DOHH2 (cell line): ENCODE data around the gene AUTS2.
"Not testable (repeated sequence)": the region's sequence is repeated elsewhere in the genome, so short reads cannot be mapped to it uniquely, and the experiment has no call there.

Source experiments
- H3F3A ChIP-seq: fragments of 200-600 bp; sonication (generic), shearing (Covaris generic); 2 replicates; pipeline ENCODE4 v1.6.0; 2016; ENCODE audit warnings: antibody characterized with exemption, mild to moderate bottlenecking; ENCODE audit not compliant: control insufficient read depth, insufficient read depth
- H3K27ac ChIP-seq: fragments of 200-600 bp; sonication (generic); 2 replicates; pipeline ENCODE4 v1.5.1; 2014; ENCODE audit warnings: low read depth, mild to moderate bottlenecking, low read length, moderate library complexity
- H3K27me3 ChIP-seq: fragments of 200-600 bp; sonication (generic); 2 replicates; pipeline ENCODE4 v1.6.1; 2014; ENCODE audit warnings: mild to moderate bottlenecking, low read length, mixed read lengths; ENCODE audit not compliant: control insufficient read depth
- H3K36me3 ChIP-seq: fragments of 200-600 bp; sonication (generic); 2 replicates; pipeline ENCODE4 v1.6.1; 2014; ENCODE audit warnings: mild to moderate bottlenecking, low read length, moderate library complexity, mixed read lengths; ENCODE audit not compliant: control insufficient read depth
- H3K4me1 ChIP-seq: fragments of 200-600 bp; sonication (generic); 2 replicates; pipeline ENCODE4 v1.6.1; 2014; ENCODE audit warnings: mild to moderate bottlenecking, low read length, mixed read lengths; ENCODE audit not compliant: control insufficient read depth
- H3K4me2 ChIP-seq: fragments of 200-600 bp; sonication (generic); 2 replicates; pipeline ENCODE4 v1.6.0; 2014; ENCODE audit warnings: mild to moderate bottlenecking, low read length, moderate library complexity
- H3K4me3 ChIP-seq: fragments of 200-600 bp; sonication (generic); 2 replicates; pipeline ENCODE4 v1.5.1; 2014; ENCODE audit warnings: mild to moderate bottlenecking, low read length, mixed read lengths
- H3K79me2 ChIP-seq: fragments of 200-600 bp; sonication (generic); 2 replicates; pipeline ENCODE4 v1.6.1; 2014; ENCODE audit warnings: mild to moderate bottlenecking, low read length, mixed read lengths; ENCODE audit not compliant: control insufficient read depth
- H3K9me2 ChIP-seq: fragments of 200-600 bp; sonication (generic); replicated peaks from 2 replicates; pipeline ENCODE4 v1.6.1; 2014; ENCODE audit warnings: mild to moderate bottlenecking, low read length, mixed read lengths; ENCODE audit not compliant: control insufficient read depth
- H3K9me3 ChIP-seq: fragments of 200-600 bp; sonication (generic); 2 replicates; pipeline ENCODE4 v1.6.1; 2014; ENCODE audit warnings: antibody characterized with exemption, low read length, mixed read lengths; ENCODE audit not compliant: control insufficient read depth, insufficient read depth
- H4K20me1 ChIP-seq: fragments of 200-600 bp; sonication (generic); 2 replicates; pipeline ENCODE4 v1.6.0; 2014; ENCODE audit warnings: low read depth, mild to moderate bottlenecking, antibody characterized with exemption, low read length, moderate library complexity; ENCODE audit not compliant: control insufficient read depth, insufficient read depth
- EZH2phosphoT487 ChIP-seq: fragments of 200-600 bp; sonication (generic); IDR thresholded peaks from 2 replicates; pipeline ENCODE4 v1.6.1; 2017; ENCODE audit warnings: borderline replicate concordance, mild to moderate bottlenecking, antibody characterized with exemption, low read length, moderate library complexity, mixed read lengths
- TF ChIP-seq, protein P1 (sequence below): fragments of 200-600 bp; sonication (generic); IDR thresholded peaks from one replicate; pipeline ENCODE4 v1.5.1; 2014; ENCODE audit warnings: antibody characterized with exemption, mild to moderate bottlenecking, low read depth, low read length; ENCODE audit not compliant: poor library complexity, severe bottlenecking

AUTS2 gene

GRCh38 chr7:70594170-70594569 is 995.9 kb downstream of the AUTS2 start:
- Histone ChIP-seq H3K27ac (no peak overlapping the region), H3K27me3 (peaks cover 14% of the 10 kb centered on the region), H3K4me2 (no peak overlapping the region), H3K4me1 (no peaks in the 10 kb centered on the region), H3K36me3 (no peaks in the 10 kb centered on the region), H3F3A (no peaks in the 10 kb centered on the region), H3K79me2 (no peaks in the 10 kb centered on the region), H3K9me2 (no peaks in the 10 kb centered on the region), H4K20me1 (no peaks in the 10 kb centered on the region), H3K9me3 (no peaks in the 10 kb centered on the region), H3K4me3 (no peak overlapping the region)
- TF ChIP-seq, protein P1, sequence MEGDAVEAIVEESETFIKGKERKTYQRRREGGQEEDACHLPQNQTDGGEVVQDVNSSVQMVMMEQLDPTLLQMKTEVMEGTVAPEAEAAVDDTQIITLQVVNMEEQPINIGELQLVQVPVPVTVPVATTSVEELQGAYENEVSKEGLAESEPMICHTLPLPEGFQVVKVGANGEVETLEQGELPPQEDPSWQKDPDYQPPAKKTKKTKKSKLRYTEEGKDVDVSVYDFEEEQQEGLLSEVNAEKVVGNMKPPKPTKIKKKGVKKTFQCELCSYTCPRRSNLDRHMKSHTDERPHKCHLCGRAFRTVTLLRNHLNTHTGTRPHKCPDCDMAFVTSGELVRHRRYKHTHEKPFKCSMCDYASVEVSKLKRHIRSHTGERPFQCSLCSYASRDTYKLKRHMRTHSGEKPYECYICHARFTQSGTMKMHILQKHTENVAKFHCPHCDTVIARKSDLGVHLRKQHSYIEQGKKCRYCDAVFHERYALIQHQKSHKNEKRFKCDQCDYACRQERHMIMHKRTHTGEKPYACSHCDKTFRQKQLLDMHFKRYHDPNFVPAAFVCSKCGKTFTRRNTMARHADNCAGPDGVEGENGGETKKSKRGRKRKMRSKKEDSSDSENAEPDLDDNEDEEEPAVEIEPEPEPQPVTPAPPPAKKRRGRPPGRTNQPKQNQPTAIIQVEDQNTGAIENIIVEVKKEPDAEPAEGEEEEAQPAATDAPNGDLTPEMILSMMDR, result no peak
- no peak for TF ChIP-seq EZH2phosphoT487

DNA sequence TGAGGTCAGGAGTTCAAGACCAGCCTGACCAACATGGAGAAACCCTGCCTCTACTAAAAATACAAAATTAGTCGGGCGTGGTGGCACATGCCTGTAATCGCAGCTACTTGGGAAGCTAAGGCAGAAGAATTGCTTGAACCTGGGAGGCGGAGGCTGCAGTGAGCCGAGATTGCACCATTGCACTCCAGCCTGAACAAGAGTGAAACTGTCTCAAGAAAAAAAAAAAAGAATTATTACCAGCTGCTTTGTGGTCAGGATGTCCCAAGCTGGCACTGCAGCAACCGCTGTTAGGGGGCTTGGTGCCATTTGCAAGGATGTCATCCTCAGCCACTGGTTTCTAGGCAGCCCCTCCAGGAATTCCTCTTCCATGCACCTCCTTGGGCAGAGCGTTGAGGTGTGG is 996.6 kb downstream of the AUTS2 start:
- peaks cover 14% of the 10 kb centered on the region for H3K27me3 ChIP-seq
- not testable (repeated sequence) for H3F3A ChIP-seq, H3K79me2 ChIP-seq, H3K27ac ChIP-seq, H3K4me3 ChIP-seq, H3K9me2 ChIP-seq, H4K20me1 ChIP-seq, H3K9me3 ChIP-seq, H3K4me1 ChIP-seq, H3K4me2 ChIP-seq, H3K36me3 ChIP-seq

DNA sequence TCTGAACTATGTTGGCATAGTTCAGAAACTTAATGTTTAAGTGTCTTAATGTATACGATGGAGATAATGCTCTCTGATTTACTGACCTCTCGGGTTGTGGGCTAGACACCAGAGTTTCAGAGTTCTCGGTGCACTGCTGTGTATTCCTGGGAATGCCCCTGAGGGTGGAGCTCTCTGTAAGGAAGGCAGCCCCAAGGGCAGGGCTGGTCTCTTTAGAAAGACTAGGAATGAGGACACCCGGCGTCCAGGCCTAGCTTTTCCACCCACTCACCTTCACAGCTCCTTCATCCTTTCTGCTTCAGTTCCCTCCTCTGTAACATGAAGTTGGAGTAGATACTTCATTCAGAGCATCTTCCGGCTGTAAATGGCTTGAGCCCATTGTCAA is 997.1 kb downstream of the AUTS2 start:
- H3K9me3 ChIP-seq, result no peaks in the 10 kb centered on the region
- no peaks in the 10 kb centered on the region for H3K4me1 ChIP-seq
- H3K36me3 ChIP-seq, result no peaks in the 10 kb centered on the region
- peak overlapping the region; percentile 29 for H3K4me2 ChIP-seq
- TF ChIP-seq, protein P1, result no peak
- no peak for TF ChIP-seq EZH2phosphoT487
- no peaks in the 10 kb centered on the region for H4K20me1 ChIP-seq
- peaks cover 14% of the 10 kb centered on the region for H3K27me3 ChIP-seq
- peak overlapping the region; percentile 38 for H3K4me3 ChIP-seq
- H3K9me2 ChIP-seq, result no peaks in the 10 kb centered on the region
- H3F3A ChIP-seq, result no peaks in the 10 kb centered on the region
- no peaks in the 10 kb centered on the region for H3K79me2 ChIP-seq
- no peak overlapping the region for H3K27ac ChIP-seq

GRCh38 chr7:70595755-70596597 is 997.7 kb downstream of the AUTS2 start:
- no peaks in the 10 kb centered on the region for H3K36me3 ChIP-seq
- H3K27ac ChIP-seq, result no peak overlapping the region
- TF ChIP-seq, protein P1, result no peak
- no peak for TF ChIP-seq EZH2phosphoT487
- H3K9me3 ChIP-seq, result peaks cover 5% of the 10 kb centered on the region; the same call in 1 of the 2 replicates
- no peaks in the 10 kb centered on the region for H3K9me2 ChIP-seq
- peak overlapping the region; percentile 29 for H3K4me2 ChIP-seq
- peak overlapping the region; percentile 38 for H3K4me3 ChIP-seq
- H3K27me3 ChIP-seq, result peaks cover 14% of the 10 kb centered on the region
- no peaks in the 10 kb centered on the region for H3K4me1 ChIP-seq
- H3K79me2 ChIP-seq, result no peaks in the 10 kb centered on the region
- no peaks in the 10 kb centered on the region for H4K20me1 ChIP-seq
- no peaks in the 10 kb centered on the region for H3F3A ChIP-seq
